ENCODE data around the gene ING1. TPM values are rescaled to one million over a fixed set of nuclear protein-coding genes. Genes with fewer than 3 reads are reported as not detected.

Gene ING1
- total RNA-seq, 4 donors from 2014 or later = 10.6 to 26.1 (median 13.7) TPM

GRCh38 chr13:110706570-110707372 lies 6.7 kb upstream of the ING1 start:
- no peak for TF ChIP-seq POLR2A (IDR thresholded peaks at IDR 0.05)
- TF ChIP-seq, protein P1, sequence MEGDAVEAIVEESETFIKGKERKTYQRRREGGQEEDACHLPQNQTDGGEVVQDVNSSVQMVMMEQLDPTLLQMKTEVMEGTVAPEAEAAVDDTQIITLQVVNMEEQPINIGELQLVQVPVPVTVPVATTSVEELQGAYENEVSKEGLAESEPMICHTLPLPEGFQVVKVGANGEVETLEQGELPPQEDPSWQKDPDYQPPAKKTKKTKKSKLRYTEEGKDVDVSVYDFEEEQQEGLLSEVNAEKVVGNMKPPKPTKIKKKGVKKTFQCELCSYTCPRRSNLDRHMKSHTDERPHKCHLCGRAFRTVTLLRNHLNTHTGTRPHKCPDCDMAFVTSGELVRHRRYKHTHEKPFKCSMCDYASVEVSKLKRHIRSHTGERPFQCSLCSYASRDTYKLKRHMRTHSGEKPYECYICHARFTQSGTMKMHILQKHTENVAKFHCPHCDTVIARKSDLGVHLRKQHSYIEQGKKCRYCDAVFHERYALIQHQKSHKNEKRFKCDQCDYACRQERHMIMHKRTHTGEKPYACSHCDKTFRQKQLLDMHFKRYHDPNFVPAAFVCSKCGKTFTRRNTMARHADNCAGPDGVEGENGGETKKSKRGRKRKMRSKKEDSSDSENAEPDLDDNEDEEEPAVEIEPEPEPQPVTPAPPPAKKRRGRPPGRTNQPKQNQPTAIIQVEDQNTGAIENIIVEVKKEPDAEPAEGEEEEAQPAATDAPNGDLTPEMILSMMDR (IDR thresholded peaks at IDR 0.05) = no peak
- no peak overlapping the region for H3K4me3 ChIP-seq (ENCODE audit: low read depth, poor library complexity, severe bottlenecking)
- intact Hi-C loops (cut with DNase I; ENCODE audit: low total_unique reads) = no loop called here
- DNase-seq (ENCODE audit: low spot score in 2 of 2) = peak in 1 of 2 donors; percentile 40
- 56 to 61% methylated on average over 8 of the region's 8 CpGs for WGBS, 2 donors

DNA sequence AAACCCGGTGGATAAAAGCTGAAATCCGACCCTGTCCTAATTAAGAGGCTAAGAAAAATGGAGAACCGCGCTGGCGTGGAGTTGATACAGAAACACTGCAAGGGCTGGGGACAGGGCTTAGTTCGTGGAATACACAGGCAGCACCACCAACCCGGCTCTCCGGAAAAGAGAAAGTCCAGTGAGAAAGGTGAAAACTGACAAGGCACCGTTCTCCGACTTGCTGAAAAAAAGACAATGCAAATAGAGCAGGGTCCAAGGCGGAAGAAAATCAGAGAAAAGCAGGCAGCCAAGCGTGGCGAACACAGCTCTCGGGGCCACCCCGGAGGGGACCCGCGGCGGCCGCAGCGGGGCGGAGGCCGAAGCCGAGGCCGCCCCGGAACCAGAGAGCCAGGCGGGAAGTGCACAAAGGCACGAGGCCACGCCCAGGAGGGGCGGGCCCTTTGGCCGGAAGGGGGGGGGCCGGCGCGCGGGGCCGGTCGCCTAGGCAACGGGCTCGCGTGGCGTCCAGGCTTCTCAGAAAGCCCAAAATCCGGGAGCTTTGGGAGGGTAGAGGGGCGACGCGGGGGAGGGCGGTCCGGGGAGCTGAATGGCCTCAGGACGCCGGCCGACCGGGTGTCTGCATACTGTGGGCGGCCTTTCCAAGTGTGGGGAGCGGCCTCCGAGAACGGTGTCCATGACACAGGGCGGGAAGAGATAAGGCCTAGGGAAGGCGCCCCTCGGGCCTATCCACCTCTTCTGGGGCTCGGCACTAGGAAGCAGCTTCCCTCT lies 1.2 kb upstream of the ING1 start:
- peak overlapping the region; percentile 82 for H3K4me3 ChIP-seq (ENCODE audit: low read depth, poor library complexity, severe bottlenecking)
- TF ChIP-seq, protein P1 (IDR thresholded peaks at IDR 0.05) = no peak
- TF ChIP-seq POLR2A (IDR thresholded peaks at IDR 0.05) = peak in 1 of 2 donors; percentile 71
- intact Hi-C loops (cut with DNase I; ENCODE audit: low total_unique reads) = no loop called here
- 1% methylated on average over 31 to 38 of the region's 58 CpGs for WGBS, 2 donors
- peak; percentile 77 to 96 for DNase-seq (ENCODE audit: low spot score in 2 of 2)

DNA sequence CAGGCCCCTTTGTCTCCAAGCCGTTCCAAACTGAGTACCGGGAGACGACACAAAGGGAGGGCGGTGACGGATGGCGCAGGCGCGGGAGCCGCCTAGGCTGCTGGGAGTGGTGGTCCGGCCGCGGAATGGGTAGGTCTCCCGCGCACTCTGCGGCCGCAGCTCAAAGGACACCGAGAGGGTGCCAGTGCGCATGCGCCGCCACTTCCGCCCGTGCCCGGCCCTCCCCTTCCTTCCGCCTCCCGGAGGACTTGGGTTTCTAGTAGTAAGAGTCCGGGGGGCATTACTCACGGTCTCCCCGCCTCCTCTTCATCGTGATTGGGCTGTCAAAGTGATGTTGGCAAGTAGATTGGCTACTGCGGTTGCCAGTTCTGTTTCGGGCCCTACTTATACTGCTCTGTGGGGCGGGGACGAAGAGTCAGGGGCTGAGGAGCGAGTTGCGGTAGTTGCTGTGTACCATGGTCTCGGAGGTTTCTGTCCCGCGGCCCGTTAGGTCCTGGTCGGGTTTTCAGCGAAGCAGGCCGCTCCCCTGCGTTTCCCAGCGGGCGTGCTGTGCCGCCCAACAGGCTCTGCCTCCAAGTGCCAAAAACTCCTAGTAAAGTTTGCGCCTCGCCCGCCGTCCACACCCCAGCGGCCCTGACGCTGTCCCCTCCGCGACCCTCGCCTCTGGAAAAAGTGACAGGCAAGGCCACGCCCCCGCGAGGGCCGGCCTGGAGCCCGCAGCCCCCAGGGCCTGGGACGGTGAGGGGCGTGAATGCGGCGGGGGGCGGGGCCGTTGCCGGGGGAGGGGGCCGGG lies 455 bp upstream of the ING1 start:
- H3K4me3 ChIP-seq (ENCODE audit: low read depth, poor library complexity, severe bottlenecking) = peak overlapping the region; percentile 90
- WGBS, 2 donors = 0 to 1% methylated on average over 26 to 53 of the region's 68 CpGs
- intact Hi-C loops (cut with DNase I; ENCODE audit: low total_unique reads) = no loop called here
- TF ChIP-seq, protein P1 (IDR thresholded peaks at IDR 0.05) = no peak
- TF ChIP-seq POLR2A (IDR thresholded peaks at IDR 0.05) = peak in 1 of 2 donors; percentile 98
- DNase-seq (ENCODE audit: low spot score in 2 of 2) = peak; percentile 99 to 100

DNA sequence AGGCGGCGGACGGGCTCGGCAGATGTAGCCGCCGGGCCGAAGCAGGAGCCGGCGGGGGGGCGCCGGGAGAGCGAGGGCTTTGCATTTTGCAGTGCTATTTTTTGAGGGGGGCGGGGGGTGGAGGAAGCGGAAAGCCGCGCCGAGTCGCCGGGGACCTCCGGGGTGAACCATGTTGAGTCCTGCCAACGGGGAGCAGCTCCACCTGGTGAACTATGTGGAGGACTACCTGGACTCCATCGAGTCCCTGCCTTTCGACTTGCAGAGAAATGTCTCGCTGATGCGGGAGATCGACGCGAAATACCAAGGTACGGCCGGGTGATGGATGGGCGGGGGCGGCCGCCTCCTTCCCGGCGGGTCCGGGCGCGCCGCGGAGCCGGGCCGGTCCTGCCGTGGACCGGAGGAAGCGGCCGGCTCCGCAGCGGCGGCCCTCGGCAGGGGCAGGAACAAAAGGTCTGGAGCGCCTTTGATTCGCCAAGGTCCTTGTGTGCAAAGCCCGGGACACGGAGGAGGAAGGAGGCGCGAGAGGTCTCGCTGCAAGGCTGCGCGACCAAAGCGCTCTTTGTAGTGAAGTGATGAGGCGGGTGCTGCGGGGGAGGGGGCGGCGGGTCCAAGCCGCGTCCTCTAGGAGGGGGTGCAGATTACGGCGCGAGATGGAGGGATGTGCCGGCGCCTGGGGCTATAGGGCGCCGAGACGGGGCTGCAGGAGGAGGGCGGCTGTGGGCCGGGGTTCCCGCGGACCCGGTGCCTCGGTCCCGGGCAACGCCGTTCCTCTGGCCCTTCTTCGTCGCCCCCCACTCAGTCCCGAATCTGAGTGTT lies 689 bp downstream of the ING1 start:
- DNase-seq (ENCODE audit: low spot score in 2 of 2) = peak; percentile 57 to 89
- TF ChIP-seq, protein P1 (IDR thresholded peaks at IDR 0.05) = no peak
- TF ChIP-seq POLR2A (IDR thresholded peaks at IDR 0.05) = no peak
- H3K4me3 ChIP-seq (ENCODE audit: low read depth, poor library complexity, severe bottlenecking) = peak overlapping the region; percentile 90
- intact Hi-C loops (cut with DNase I; ENCODE audit: low total_unique reads) = no loop called here
- whole genome bisulfite sequencing, 2 donors = 0% methylated on average over 67 to 72 of the region's 86 CpGs
